OCI-LY1 (cell line): ENCODE data around the gene ZNF470.

Source experiments
- EZH2 ChIP-seq: fragments of 200-600 bp; sonication (generic), shearing (Covaris generic); IDR thresholded peaks from 2 replicates; pipeline ENCODE4 v1.8.0; 2017; ENCODE audit warnings: borderline replicate concordance, mixed run types, mild to moderate bottlenecking, antibody characterized with exemption, low read length, moderate library complexity, mixed read lengths
- TF ChIP-seq, protein P1 (sequence below): fragments of 200-600 bp; sonication (generic), shearing (Covaris generic); IDR thresholded peaks from 2 replicates; pipeline ENCODE4 v1.5.1; 2017; ENCODE audit warnings: mild to moderate bottlenecking, antibody characterized with exemption, low read length, moderate library complexity, mixed read lengths

- no peak for TF ChIP-seq EZH2
- TF ChIP-seq, protein P1, sequence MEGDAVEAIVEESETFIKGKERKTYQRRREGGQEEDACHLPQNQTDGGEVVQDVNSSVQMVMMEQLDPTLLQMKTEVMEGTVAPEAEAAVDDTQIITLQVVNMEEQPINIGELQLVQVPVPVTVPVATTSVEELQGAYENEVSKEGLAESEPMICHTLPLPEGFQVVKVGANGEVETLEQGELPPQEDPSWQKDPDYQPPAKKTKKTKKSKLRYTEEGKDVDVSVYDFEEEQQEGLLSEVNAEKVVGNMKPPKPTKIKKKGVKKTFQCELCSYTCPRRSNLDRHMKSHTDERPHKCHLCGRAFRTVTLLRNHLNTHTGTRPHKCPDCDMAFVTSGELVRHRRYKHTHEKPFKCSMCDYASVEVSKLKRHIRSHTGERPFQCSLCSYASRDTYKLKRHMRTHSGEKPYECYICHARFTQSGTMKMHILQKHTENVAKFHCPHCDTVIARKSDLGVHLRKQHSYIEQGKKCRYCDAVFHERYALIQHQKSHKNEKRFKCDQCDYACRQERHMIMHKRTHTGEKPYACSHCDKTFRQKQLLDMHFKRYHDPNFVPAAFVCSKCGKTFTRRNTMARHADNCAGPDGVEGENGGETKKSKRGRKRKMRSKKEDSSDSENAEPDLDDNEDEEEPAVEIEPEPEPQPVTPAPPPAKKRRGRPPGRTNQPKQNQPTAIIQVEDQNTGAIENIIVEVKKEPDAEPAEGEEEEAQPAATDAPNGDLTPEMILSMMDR: no peak
Observed at GRCh38 chr19:56623006-56623405, 55.7 kb downstream of the ZNF470 start.
